Tibial artery (tissue), 4 donors: ENCODE data around the gene TSPAN9.
A peak's percentile ranks its signal among the peaks of the same experiment; 100 is the strongest.

Source experiments
- DNase-seq, 2 donors: peaks; one replicate each; pipeline ENCODE4 v3.0.0-alpha.2; 2019
- H3K27ac ChIP-seq, 2 donors: fragments of 200-600 bp; sonication (generic) in 1 of 2; 1 replicate in 1 of 2; 2 replicates in 1 of 2; pipeline ENCODE4 v1.5.1; 2018 to 2019; ENCODE audit warnings: mild to moderate bottlenecking in 1 of 2
- H3K27me3 ChIP-seq, 2 donors: fragments of 200-600 bp; sonication (generic) in 1 of 2; one replicate each; pipeline versions ENCODE4 v1.5.1 to v1.6.0; 2016 to 2019
- H3K36me3 ChIP-seq, 3 donors: fragments of 200-600 bp; sonication (generic) in 2 of 3; one replicate each; pipeline ENCODE4 v1.5.1; 2016 to 2019; ENCODE audit warnings: mild to moderate bottlenecking in 2 of 3
- H3K4me1 ChIP-seq, 4 donors: fragments of 200-600 bp; sonication (generic) in 2 of 4; 1 replicate in 3 of 4; 2 replicates in 1 of 4; pipeline ENCODE4 v1.5.1; 2016 to 2019
- H3K4me3 ChIP-seq, 2 donors: fragments of 200-600 bp; sonication (generic) in 1 of 2; 1 replicate in 1 of 2; 2 replicates in 1 of 2; pipeline ENCODE4 v1.5.1; 2018 to 2019; ENCODE audit warnings: mild to moderate bottlenecking in 2 of 2
- H3K9me3 ChIP-seq, 3 donors: fragments of 200-600 bp; sonication (generic) in 1 of 3; one replicate each; pipeline ENCODE4 v1.5.1; 2016 to 2019
- CTCF ChIP-seq, 2 experiments: fragments of 200-600 bp in 1 of 2; fragments of 450-650 bp in 1 of 2; IDR thresholded peaks; one replicate each; pipeline ENCODE4 v1.5.1; 2017 to 2019; ENCODE audit warnings: antibody characterized with exemption in 2 of 2, mild to moderate bottlenecking in 1 of 2, moderate library complexity in 1 of 2
- intact Hi-C: fragments of 100-400 bp; cut with DNase I; formaldehyde crosslinking; loops from one replicate; pipeline ENCODE4 v1.15.0; 2023; ENCODE audit warnings: low total_unique reads

The TSPAN9 gene

GRCh38 chr12:3049611-3050249, 27.4 kb upstream of the TSPAN9 start:
- Histone ChIP-seq H3K9me3 (no peaks in the 10 kb centered on the region), H3K36me3 (no peaks in the 10 kb centered on the region), H3K4me1 (no peaks in the 10 kb centered on the region), H3K4me3 (no peak overlapping the region), H3K27ac (no peak overlapping the region), H3K27me3 (no peaks in the 10 kb centered on the region)
- no peak for TF ChIP-seq CTCF (IDR thresholded peaks at IDR 0.05)
- DNase-seq = no peak
- intact Hi-C loops = no loop called here

DNA sequence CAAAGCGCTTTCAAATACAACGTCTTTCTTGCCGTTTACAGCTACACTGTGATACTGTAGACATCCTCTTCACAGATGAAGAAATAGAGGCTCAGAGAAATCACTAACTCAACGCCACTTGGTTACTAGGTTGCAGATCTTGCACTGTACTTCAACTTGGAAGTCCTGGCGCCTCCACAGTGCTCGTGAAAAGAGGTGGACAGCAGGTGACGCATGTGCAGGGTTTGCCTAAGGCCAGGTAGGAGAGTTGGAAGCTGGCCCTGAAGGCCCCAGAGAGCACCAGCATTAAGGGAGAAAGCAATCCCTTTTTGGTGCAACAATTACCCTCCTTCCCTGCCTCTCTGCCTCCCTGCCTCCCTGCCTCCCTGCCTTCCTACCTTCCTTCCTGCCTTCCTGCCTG, 22.8 kb upstream of the TSPAN9 start:
- Histone ChIP-seq H3K27me3 (no peaks in the 10 kb centered on the region), H3K9me3 (no peaks in the 10 kb centered on the region), H3K36me3 (no peaks in the 10 kb centered on the region), H3K27ac (no peak overlapping the region), H3K4me1 (no peaks in the 10 kb centered on the region), H3K4me3 (no peak overlapping the region)
- intact Hi-C loops = no loop called here
- TF ChIP-seq CTCF (IDR thresholded peaks at IDR 0.05) = no peak
- no peak for DNase-seq

DNA sequence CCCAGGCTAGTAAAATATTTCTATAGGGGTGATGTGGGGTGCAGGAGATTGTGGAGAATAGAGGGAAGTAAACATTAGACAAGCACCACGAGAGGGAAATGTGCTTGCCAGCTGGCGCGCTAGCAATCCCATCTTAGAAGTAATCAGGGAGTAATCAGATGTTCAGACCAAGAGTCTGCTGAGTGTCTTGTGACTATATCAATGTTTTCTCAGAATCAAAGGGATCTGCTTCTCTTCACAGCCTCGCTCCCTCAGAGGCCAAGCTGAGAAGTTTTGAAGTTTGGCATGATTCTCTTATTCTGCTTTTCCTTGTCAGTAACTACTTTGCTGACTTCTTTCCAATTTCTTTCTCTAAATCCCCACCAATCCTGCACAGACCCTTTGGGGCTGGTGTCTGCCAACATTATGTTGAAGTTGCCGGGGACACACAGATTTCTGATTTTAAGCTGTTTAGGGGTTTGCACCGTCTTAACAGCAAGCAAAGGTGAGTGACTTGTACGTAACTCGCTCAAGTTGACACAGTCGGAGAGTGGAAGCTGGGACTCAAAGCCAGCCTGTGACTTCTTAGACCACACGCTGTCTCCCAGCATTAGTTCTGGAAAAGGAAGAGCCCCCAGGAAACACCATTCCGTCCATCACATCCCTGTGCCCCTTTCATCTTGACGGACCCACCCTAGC, 22.0 kb upstream of the TSPAN9 start:
- no peak for TF ChIP-seq CTCF (IDR thresholded peaks at IDR 0.05)
- Histone ChIP-seq H3K4me1 (no peaks in the 10 kb centered on the region), H3K36me3 (no peaks in the 10 kb centered on the region), H3K27ac (no peak overlapping the region), H3K27me3 (no peaks in the 10 kb centered on the region), H3K9me3 (no peaks in the 10 kb centered on the region), H3K4me3 (no peak overlapping the region)
- peak in 1 of 2 donors; percentile 66 for DNase-seq
- intact Hi-C loops = no loop called here

- intact Hi-C loops = no loop called here
These were observed 21.3 kb upstream of the TSPAN9 start for GRCh38 chr12:3055704-3056467.

GRCh38 chr12:3061059-3061458, 16.1 kb upstream of the TSPAN9 start:
- no peaks in the 10 kb centered on the region for H3K4me1 ChIP-seq
- no peaks in the 10 kb centered on the region for H3K36me3 ChIP-seq
- H3K27me3 ChIP-seq = peaks cover 0 to 3% of the 10 kb centered on the region in 2 donors
- no peak overlapping the region for H3K27ac ChIP-seq
- intact Hi-C loops = no loop called here
- DNase-seq = no peak
- no peak for TF ChIP-seq CTCF (IDR thresholded peaks at IDR 0.05)
- no peak overlapping the region for H3K4me3 ChIP-seq
- H3K9me3 ChIP-seq = no peaks in the 10 kb centered on the region

More at GRCh38 chr12:3055704-3056467, 21.3 kb upstream of the TSPAN9 start:
- Histone ChIP-seq H3K27me3 (no peaks in the 10 kb centered on the region), H3K4me3 (no peak overlapping the region), H3K27ac (no peak overlapping the region), H3K4me1 (no peaks in the 10 kb centered on the region), H3K9me3 (no peaks in the 10 kb centered on the region), H3K36me3 (no peaks in the 10 kb centered on the region)
- no peak for DNase-seq
- no peak for TF ChIP-seq CTCF (IDR thresholded peaks at IDR 0.05)
